GM18520 (cell line): ENCODE data around the gene GDF15.

Source experiments
- ATAC-seq: cut with Tn5 transposase; IDR thresholded peaks from one replicate; pipeline ENCODE4 v1.9.1; 2021; ENCODE audit not compliant: unreplicated experiment

The GDF15 gene

GRCh38 chr19:18430417-18431144 is 44.6 kb downstream of the GDF15 start:
- no peak for ATAC-seq

GRCh38 chr19:18431351-18432197 is 45.6 kb downstream of the GDF15 start:
- ATAC-seq: no peak

GRCh38 chr19:18432275-18433014 is 46.5 kb downstream of the GDF15 start:
- ATAC-seq: no peak

- ATAC-seq: no peak
Observed at GRCh38 chr19:18433015-18433691, 47.2 kb downstream of the GDF15 start.

- ATAC-seq: no peak
Observed at GRCh38 chr19:18433735-18434398, 47.9 kb downstream of the GDF15 start.

- no peak for ATAC-seq
Observed at GRCh38 chr19:18434411-18435175, 48.6 kb downstream of the GDF15 start.

- ATAC-seq: no peak
Observed at GRCh38 chr19:18435178-18435841, 49.4 kb downstream of the GDF15 start.

- no peak for ATAC-seq
Observed at GRCh38 chr19:18435842-18436670, 50.1 kb downstream of the GDF15 start.

- ATAC-seq: peak; percentile 29
Observed at GRCh38 chr19:18436671-18437490, 50.9 kb downstream of the GDF15 start.

GRCh38 chr19:18437491-18438330 is 51.8 kb downstream of the GDF15 start, which contains the start of gene ISYNA1:
Gene ISYNA1, minus strand, starts transcription at chr19:18438133. Its CDS starts 154 bp downstream, at chr19:18437979.
- no peak for ATAC-seq

GRCh38 chr19:18438331-18439024 is 52.5 kb downstream of the GDF15 start:
- no peak for ATAC-seq
